ENCODE results near the gene DAAM2. TPM values are rescaled to one million over a fixed set of nuclear protein-coding genes. Genes with fewer than 3 reads are reported as not detected.
A peak's percentile ranks its signal among the peaks of the same experiment; 100 is the strongest.

Gene DAAM2
- total RNA-seq, 1 donor from 2014 or later, result 0.34 TPM

DNA sequence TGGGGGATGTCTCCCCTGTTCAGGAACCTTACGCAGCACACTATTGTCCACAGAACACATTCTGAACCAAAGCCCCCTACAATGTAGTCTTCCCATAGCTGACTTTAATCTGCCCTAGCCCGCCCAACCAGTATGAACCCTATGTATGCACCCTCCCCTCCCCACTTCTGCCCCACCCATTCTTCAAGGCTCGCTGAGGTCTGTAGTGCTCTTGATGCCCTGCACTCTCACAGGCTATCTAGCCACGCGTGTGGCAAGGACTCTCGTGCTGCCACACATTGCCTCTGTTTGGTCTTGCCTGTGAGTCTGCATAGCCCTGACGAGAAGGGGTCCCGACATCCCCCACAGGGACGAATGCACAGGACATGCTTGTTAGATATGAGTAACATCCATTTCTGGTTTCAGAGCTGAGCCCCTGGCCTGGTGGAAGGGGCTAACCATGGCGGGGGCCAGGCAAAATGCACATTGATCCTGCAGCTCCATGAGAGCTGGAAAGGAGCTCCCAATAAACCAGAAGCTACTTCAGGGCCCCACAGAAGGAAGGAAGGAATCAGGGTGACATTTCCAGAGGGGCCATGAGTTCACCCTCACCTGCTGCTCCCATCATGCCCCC, 119.4 kb downstream of the DAAM2 start:
- DNase-seq, result no peak

DNA sequence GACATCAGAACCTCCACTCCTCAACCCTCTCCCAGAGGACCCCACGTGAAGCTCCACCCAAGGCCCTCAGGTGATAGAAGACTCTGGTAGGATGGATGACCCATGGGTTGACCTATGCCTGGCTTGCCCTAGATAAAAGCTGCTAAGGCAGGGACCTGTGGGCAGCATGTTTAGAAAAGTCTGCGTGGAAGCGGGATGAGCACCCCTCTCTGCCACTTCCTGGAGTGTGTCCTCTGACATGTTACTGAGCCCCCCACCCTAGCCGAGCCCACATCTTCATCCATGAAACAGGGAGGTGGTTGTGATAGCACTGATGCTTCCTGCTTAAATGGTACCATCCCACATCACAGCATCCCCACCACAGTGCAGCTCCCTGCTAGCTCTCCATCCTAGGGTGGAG, 120.3 kb downstream of the DAAM2 start:
- no peak for DNase-seq

DNA sequence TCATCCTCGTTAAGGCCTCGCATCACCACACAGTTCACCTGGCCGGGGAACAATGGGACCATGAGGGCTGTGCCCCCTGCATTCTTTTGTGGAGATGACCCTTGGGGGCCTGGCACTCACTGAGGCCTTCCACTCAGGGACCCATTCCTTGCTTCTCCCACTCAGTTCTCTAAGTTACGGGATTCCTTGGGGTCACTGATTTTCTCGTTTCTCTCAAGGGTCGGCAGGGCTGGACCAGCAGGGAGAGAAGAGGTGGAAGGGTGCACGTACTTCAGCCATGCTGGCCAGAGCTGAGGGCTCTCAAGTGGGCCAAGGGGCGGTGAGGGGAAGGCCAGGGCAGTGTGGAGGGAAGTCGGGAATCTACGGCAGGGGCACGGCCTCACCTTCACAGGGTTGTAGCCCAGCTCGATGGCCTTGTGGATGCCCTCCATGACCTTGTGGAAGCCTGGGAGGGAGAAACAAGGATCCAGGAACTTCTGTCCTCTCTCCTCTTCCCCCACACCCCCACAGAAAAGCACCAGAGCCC, 121.3 kb downstream of the DAAM2 start:
- no peak for DNase-seq

DNA sequence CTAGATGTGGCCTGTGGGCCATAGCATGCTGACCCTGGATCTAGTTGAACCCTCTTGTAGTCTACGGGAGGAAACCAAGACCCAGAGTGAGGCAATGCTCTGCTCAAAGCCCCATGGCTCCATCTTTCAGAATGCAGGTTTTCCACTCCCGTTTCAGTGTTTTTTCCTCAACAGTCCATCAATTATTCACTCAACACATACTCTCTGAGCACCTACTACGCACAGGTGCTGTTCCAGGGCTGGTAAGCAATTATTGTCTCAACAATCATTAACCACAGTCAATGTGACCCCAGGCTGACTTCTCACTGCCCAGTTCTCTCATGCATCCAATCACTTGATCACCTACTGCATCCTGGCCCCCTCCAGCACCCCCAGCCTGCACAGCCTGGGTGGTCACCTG, 122.1 kb downstream of the DAAM2 start:
- no peak for DNase-seq

DNA sequence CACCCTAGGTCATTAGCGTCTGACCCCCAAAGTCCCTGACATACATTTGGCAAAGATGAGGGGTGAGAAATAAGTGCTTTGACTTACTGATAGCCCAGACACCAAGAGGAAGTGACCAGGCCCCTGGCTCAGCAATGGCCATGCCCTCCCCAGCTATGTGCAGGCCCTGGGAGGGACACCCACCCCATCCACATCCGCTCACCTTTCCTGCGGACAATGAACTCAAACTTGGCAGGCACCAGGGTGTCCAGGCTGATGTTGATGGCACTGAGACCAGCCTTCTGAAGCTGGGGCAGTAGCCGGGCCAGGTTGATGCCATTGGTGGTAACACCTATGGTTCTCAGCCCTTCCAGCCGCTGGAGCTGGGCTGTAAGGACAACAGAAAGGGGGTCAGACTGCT, 123.7 kb downstream of the DAAM2 start:
- no peak for DNase-seq

DNA sequence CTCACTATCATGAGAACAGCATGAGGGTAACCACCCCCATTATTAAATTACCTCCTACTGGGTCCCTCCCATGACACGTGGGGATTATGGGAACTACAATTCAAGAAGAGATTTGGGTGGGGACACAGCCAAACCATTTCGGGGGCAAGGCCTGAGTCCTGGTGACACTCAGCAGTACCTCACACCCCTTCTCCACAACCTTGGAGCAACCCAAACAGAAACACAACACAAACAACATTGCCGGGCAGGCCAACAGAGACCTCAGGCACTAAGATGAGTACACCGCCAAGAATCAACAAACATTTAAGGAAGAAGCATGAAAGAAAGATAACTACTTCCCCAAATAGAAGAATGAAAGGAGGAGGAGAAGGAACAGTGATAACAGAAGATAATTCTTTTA, 125.2 kb downstream of the DAAM2 start:
- no peak for DNase-seq

DNA sequence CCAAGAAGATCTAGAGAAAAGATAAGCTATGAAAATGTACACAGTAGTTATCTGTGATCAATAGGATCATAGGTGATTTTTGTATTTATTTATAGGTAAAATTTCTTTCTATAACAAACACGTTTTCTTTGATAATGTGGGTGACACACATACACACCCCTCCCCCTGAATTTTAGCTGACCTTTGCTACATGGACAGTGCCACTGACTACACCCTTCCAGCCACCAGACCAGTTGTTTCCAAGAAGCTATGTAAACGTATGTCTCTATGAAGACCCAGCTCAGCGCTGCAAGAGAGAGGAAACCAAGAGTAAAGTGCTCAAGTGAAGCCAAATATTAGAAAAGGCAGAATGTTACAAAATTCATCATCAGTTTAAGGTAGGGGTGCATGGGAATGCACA, 125.8 kb downstream of the DAAM2 start:
- no peak for DNase-seq

DNA sequence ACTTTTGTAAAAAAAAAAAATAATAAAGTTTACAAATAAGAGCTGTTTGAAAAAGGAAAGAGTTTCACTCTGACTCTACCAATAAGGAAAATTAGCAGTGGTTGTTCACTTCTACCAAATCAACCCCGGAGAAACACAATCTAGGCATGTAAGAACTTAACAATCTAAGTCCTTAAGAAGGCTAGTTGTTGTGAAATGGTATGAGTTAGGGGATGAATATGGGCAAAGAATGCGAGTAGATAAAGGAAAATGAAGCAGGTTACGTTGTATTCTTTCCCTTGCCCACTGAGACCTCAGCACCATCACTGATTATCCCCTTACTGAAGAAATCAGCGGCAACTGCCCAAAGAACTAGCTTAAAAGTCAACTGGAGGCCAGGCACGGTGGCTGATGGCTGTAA, 126.7 kb downstream of the DAAM2 start:
- no peak for DNase-seq

DNA sequence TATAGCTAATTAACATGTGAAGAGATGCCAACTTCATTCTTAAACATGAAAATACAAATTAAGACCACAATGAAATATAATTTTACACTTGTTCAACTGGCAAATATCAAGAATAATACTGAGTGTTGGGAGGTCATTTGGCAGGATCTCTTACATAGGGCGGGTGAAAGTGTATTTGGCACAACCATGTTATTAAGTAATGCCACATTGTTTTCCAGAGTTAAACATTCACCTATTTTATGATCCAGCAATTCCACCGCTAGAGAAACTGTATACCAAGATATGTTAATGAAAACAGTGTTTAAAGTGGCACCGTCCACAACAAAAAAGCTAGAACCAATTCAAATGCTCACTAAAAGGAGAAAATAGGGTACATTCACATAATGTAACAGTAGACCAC, 128.0 kb downstream of the DAAM2 start:
- no peak for DNase-seq

DNA sequence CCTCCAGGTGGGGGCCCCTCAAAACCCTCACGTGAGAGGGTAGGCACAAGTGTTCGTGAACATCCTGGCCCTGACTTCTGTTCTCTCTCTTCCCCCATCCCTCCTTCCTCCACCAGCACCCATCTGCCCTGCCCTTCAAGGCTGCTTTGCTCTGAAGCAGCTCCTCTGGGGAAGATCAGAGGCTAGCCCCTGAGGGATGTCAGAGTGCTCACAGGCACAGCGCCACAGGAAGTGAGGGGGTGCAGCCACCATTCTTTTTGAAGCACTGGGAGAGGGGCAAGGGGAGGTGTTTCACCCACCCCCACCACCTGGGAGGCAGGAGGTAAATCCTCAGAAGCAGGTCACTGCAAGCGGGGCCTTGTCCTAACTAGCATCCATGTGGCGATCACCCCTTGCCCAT, 130.6 kb downstream of the DAAM2 start:
- DNase-seq, result no peak

DNA sequence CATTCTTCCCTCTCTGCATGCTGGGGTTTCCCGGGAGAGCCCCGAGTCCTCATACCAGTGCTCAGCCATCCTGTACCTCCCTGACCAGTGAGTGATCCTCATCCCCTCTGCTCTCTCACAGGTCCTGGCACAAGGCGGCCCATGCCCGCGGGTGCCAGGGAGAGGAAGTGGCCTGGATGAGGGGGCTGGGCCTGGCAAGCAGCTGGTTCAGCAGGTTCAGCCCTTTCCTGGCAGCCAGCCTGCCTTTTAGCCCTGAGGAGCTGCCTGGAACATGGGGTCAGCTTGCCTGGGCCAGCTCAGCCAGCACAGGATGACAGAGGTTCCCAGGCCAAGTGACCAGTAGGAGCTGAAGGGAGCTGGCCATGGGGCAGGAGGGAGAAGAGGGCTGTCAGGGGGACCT, 131.2 kb downstream of the DAAM2 start:
- DNase-seq, result no peak

DNA sequence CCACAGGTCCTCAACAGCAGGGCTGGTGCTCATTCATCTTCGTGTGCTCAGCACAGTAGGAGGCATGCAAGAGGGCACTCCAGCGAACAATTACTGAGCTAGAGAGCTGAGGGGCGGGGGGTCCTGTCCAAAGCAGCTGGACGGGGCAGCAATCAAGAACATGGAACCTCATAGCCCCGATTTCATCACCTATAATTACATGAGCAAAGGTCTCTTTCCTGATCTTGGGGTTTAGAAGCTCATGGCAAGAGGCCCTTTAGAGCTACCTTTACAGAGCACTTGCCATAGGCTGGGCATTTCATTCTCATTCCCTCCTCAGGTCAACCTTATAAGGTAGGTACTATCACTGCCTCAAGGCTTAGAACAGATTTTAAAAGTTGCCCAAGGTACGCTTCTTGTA, 131.7 kb downstream of the DAAM2 start:
- no peak for DNase-seq

DNA sequence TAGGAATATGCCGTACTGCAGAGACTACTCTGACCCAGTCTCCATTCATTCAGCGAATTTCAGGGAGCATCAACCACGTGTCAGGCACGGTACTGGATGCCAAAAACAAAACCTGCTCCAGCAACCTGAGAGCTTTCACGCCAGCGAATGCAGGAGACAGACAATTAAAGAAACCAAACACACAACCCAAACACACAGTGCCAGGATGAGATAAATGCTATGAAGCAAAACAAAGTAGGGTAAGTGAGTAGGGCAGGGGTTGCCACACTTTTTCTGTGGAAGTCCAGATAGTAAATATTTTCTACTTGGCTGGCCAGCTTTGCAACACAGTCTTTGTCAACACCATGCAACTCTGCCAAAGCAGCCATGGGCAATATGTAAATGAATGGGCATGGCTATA, 132.1 kb downstream of the DAAM2 start:
- no peak for DNase-seq

DNA sequence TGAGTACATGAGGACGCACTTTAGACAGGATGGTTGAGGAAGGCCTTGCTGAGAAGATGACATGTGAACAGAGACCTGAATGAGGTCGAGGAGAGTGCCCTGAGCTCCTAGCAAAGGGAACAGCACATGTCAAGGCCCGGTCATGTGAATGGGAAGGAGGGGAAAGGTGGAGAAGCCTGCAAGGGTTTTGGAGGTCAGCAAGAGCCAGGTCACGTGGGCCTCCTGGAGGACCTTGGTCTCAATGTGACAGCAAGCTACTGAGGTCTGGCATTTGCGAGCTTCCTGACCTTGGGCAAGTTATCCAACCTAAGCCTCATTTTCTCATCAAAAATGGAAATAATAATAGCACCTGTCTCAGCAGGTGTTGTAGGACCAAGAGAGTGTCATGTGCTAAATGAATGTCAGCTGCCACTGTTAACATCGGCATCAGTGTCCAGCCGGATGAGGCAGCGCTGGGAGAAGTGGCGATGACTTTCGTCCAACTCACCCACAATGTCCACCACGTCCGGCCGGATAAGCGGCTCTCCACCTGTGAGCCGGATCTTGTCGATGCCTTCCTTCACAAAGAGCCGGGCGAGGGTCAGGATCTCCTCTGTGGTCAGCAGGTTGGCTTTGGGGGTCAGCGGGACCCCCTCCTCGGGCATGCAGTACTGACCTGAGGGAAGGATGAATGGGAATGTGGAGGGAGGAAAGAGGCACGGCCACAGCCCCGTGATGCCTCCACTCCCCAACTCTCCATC, 133.2 kb downstream of the DAAM2 start:
- DNase-seq, result no peak

DNA sequence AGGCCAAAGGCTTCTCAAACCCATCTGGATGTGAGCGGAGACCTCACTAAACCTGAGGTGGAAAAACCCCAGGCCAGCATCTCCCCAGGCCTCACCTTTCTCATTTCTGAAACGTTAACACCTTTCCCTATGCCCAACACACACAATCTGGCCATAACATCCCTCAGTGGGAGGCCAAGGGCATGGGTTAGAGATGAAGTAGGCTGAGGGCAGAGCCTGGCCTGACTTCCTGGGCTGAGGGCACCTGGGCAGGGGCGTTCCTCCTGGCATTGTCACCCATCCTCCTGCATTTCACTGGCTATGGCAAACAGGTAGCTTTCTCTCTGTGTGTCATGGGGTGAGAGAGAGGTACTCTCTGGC, 133.7 kb downstream of the DAAM2 start:
- no peak for DNase-seq

DNA sequence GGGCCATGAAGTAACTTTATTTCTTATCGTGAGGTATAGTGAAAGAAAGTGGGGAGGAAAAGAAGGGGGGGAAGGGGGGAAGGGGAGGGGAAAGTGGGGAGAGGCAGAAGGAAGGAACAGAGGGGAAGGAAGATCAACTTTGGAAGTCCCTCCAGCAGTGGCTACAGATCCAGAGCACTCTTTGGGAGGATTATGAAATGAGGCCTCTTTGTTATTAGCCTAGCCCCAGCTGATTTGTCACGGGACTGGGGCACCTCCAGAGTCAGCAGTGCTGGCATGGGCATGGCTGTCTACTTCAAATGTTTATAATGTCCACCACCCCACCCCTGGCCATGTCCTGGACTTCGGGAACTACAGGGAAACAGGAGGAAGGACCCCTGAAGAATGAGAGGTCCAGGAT, 134.5 kb downstream of the DAAM2 start:
- no peak for DNase-seq

DNA sequence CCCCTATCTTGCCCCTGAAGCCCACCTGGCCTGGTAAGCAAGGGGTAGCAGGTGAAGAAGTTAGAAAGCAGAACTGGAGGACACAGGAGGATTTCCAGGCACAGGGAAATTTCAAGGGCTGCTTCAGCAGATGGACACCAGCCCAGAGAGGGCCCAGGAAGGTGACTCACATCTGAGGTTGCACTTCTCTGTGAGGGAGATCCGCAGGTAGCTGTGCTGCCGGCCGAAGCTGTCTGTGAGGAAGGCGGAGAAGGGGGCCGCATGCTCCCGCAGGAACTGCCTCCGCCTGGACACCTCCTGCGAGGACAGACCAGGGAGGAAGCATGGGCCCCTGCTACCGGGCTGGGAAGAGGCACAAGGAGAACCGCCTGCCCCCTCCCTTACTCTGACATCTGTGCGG, 135.0 kb downstream of the DAAM2 start:
- DNase-seq, result no peak

DNA sequence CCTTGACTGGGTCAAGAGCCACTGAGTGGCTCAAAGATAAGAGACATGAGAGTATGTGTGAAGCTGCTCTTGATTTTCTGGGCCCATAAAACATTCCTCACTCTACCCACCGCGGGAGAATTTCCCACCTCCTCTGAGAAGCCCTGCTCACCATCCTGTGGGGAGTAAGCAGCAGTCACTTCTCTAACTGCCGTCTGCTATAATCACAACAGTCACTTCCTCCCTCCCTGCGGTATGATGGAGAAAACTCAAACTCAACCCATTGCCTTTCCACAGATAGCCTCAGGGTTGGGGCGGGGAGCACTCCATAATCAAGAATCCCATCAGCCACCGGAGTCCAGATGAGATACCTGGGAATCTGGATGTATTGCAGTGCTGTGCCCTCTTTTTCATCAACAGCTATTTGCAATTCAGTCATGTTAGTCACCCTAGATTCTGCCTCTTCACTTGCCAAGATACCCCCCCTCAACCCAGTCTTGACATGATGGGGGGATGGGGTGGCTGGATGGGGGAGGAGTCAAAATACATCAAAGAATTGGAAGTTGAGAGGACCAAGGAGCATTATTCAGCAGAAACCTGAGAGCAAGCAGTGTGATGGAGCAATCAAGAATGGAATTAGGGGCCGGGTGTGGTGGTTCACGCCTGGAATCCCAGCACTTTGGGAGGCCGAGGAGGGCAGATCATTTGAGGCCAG, 137.0 kb downstream of the DAAM2 start:
- DNase-seq, result no peak

DNA sequence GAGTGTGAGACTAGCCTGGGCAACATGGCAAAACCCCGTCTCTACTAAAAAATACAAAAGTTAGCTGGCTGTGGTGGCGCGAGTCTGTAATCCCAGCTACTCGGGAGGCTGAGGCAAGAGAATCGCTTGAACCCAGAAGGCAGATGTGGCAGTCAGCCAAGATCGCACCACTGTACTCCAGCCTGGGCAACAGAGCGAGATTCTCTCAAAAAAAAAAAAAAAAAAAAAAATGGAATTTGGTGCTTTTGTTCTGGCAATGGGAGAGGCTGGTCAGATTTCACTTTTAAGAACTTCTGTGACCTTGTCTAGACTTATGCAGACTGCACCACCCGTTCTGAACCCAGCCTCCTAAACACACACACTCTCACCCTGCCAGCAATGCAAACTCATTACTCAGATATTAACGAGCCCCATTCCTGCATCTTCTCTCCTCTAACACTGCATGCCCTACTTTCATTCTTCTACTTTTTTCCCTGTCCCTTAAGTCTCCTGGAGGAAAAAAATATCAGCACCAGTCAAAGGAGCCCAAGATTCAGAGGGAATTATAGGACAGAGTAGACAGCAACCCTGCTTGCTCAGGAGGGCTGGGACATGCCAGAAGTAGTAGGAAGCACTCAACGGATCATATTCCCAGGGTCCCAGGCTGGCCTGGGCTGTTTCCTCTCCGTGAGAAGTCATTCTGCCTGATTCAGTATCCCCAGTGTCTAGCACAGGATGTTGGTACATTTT, 137.7 kb downstream of the DAAM2 start:
- peak; percentile 21 for DNase-seq

DNA sequence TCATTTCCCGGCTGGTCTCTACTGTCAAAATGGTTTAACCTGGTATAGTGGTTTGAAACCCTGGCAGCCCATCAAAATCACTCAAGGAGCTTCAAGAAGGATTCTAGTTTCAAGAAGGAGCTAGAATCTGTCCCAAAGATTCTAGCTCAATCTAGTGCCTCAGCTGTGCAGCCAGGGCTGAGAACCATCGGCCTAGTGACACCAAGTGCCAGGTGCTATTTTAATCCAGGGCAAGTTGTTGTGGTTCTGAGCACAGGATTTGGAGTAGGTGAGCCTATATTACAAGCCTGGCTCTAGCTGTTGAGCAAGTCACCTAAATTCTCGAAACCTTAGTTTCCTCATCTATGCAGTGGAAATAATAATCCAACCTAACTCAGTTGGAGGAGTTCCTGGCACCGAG, 138.4 kb downstream of the DAAM2 start:
- DNase-seq, result no peak

DNA sequence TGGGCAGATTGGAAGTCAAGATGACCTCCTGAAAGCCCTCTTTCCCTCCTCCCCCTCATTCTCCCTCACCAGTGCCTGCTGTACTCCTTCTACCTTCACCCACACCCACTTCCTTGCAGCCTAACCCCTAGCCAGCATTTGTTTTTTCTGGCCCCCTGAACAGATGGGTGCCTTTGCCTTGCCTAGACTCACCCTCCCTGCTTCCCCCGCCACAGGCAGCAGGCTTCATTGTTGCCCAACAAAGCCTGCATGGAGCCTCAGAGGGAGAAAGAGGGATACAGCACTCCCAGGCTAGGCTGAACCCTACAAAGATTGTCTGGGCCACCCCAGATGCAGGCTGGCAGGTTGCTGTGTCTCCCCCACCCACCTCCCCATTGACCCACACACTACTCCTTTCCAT, 139.4 kb downstream of the DAAM2 start:
- DNase-seq, result no peak

DNA sequence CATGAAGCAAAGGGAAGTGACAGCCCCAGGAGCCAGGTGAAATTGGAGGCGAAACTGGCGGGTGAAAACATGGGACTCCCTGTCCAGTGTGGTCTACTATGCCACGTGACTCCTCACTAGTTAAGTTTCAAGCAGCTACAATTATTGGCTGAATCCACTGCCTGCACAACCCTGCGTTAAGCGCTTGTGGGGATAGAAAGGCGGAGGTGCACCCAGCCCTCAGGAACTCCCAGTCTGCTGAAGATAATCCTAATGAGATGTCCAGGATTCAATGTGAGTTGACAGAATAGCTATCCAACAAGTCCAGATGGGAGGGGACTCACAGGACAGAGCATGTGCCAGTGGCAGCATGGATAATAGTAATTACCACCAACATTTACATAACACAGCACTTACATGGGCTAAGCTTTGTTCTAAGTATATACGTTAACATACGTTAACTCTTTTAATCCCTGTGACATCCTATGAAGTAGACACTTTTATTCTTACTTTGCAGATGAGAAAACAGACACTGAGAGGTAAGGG, 140.3 kb downstream of the DAAM2 start:
- DNase-seq, result no peak

DNA sequence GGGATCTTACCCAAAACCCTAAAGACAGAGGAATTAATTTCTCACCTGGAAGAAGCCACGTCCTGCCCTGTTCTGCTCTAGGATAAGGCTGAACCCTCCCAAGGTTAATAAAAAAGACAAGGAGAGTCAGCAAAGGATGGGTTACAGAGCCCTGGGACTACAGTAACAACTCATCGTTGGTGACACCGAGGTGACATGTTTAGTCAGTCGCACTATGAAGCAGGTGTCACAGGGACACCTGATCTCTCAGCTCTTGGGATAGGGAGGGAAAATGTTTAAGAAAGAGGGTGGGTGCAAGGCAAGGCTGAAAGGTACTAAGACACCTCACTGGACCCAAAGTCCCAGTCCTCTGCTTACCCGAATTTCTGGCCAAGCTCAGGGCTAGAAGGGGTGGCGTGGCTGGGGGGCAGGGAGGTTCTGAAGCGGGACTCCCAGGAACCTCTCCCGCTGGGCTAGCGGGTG, 141.5 kb downstream of the DAAM2 start:
- no peak for DNase-seq

Measured in dermis blood vessel endothelial cell (primary cell).